ENCODE data around the gene KIAA0513. TPM values are rescaled to one million over a fixed set of nuclear protein-coding genes. Genes with fewer than 3 reads are reported as not detected.
"Not testable (repeated sequence)": the region's sequence is repeated elsewhere in the genome, so short reads cannot be mapped to it uniquely, and the experiment has no call there.

The KIAA0513 gene
- total RNA-seq, 1 donor from 2014 or later: 11.9 TPM

DNA sequence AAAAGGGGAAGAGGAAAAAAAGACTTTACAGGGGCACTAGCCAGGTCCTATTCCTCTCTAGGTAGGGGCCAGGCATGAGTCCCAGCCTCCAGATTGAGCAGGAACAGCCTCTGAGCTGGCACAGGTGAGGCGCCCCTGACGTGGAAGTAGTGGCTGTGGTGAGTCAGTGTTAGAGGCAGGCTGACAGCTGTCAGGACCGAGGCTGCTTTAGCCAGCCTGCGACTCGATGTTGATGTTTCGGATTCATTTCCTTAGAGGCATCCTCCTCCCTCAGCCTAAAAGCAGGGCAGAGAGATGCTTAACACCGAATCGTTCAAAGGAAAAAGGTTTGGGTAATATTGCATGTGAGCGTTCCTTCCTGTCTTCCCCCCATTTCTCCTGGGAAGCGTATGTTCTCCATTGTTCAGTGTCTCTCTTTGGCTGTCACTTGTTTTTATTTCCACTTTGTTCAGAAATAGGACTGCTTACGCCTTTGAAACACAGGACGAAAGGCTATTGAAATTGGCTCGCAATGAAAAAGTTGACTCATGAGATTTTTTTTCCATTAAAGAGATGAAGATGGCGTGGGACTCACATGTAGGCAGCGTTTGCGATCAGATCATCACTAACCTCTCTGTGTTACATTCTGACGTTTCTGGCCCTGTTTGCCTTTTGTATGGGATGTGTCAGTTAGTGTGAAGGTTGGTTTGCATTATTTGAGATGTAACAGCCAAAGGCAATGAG lies 1.3 kb downstream of the KIAA0513 start:
- DNase-seq (ENCODE audit: low read depth): peak; percentile 76

DNA sequence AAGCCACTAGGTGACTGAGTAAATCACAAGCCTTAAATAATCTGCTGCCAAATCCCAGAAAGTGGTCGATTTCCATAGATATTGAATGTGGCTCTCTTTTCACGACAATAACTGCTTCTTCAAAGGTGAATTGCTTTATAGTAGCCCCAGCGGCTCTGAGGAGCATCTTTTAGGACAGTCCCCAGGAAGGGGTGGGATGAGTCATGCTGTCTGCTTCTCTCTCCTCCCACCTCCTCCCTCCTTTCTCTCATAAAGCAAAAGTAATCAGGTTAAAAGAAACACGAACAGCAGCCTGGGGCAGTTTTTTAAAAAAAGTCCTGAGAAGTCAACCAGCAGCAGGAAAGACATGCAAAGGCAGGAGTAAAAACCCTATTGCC lies 1.8 kb downstream of the KIAA0513 start:
- DNase-seq (ENCODE audit: low read depth): no peak

DNA sequence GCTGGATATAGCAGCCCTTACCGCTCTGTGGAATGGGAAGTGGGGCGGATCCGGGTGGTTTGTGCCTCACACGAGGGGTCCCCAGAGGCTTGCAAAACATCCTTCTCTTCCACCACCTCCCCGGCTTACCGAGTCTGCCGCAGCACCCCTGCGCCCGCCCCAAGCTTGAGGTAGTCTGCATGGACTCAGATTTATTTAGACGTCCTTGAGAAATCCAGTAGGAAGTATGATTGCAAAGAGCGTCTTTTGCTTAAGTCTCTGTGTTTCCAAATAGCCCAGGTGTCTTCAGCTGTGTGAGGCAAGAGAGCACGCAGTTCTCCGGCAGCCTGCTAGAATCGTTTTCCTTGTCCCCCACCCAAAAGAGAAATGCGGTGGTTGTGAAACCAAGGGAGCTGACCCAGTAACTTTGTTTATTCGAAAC lies 2.4 kb downstream of the KIAA0513 start:
- no peak for DNase-seq (ENCODE audit: low read depth)

DNA sequence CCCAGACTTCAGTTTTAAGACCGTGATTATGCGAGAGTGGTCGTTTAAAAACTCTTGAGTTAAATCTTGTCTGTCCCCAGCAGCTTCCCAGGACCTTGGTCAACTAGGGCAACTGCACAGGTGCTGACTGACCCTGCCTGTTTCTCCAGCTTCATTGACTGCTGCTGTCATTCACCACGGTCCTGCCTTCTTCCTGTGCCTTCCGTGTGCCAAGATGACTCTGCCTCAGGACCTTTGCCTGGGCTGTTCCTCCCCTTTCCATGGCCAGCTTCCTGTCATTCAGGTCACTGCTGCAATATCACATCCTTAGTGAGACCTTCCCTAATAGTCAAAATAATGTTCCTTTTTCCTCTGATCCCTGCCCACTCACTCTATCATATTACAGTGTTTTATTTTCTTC lies 3.9 kb downstream of the KIAA0513 start:
- DNase-seq (ENCODE audit: low read depth): no peak

DNA sequence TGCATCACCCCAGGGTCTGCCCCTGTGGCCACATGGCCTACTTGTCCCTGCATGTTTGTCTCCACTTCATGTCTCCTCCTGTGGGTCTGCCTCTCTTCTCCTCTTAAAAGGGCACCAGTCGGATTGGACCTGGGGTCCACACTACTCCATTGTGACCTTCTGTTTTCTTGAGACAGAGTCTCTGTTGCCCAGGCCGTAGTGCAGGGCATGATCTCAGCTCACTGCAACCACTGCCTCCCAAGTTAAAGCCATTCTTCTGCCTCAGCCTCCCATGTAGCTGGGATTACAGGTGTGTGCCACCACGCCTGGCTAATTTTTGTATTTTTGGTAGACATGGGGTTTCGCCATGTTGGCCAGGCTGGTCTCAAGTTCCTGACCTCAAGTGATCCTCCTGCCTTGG lies 4.6 kb downstream of the KIAA0513 start:
- not testable (repeated sequence) for DNase-seq (ENCODE audit: low read depth)

- no peak for DNase-seq (ENCODE audit: low read depth)
These were observed 5.6 kb downstream of the KIAA0513 start for GRCh38 chr16:85033171-85033570.

- no peak for DNase-seq (ENCODE audit: low read depth)
These were observed 7.2 kb downstream of the KIAA0513 start for GRCh38 chr16:85034591-85035433.

GRCh38 chr16:85036236-85037049 lies 8.8 kb downstream of the KIAA0513 start:
- DNase-seq (ENCODE audit: low read depth): no peak

- DNase-seq (ENCODE audit: low read depth): peak; percentile 57
These were observed 9.4 kb downstream of the KIAA0513 start for GRCh38 chr16:85037050-85037410.

DNA sequence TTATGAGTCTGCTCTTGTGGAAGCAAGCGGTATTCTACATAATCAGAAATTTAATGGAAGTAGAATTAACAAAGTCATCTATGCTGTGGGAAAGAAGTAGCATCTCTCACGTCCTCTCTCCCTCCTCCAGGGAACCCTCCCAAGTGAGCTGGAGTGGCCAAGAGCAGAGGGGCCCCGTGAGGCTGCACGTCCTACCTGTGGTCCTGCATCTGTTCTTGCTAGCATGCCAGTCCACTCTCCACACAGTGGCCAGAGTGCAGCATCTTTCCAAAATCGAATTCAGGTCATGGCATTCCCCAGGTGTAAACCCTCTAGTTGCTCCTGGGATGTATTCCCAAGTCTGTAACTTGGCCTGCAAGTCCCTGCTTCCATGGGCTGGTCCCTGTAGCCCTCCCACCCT lies 10.1 kb downstream of the KIAA0513 start:
- no peak for DNase-seq (ENCODE audit: low read depth)

- no peak for DNase-seq (ENCODE audit: low read depth)
These were observed 13.1 kb downstream of the KIAA0513 start for GRCh38 chr16:85040685-85041084.

GRCh38 chr16:85041219-85042166 lies 13.9 kb downstream of the KIAA0513 start:
- DNase-seq (ENCODE audit: low read depth): no peak

GRCh38 chr16:85042167-85042526 lies 14.6 kb downstream of the KIAA0513 start:
- DNase-seq (ENCODE audit: low read depth): no peak

- no peak for DNase-seq (ENCODE audit: low read depth)
These were observed 15.0 kb downstream of the KIAA0513 start for GRCh38 chr16:85042606-85043005.

- no peak for DNase-seq (ENCODE audit: low read depth)
These were observed 17.5 kb downstream of the KIAA0513 start for GRCh38 chr16:85045077-85045476.

- DNase-seq (ENCODE audit: low read depth): no peak
These were observed 18.3 kb downstream of the KIAA0513 start for GRCh38 chr16:85045641-85046471.

DNA sequence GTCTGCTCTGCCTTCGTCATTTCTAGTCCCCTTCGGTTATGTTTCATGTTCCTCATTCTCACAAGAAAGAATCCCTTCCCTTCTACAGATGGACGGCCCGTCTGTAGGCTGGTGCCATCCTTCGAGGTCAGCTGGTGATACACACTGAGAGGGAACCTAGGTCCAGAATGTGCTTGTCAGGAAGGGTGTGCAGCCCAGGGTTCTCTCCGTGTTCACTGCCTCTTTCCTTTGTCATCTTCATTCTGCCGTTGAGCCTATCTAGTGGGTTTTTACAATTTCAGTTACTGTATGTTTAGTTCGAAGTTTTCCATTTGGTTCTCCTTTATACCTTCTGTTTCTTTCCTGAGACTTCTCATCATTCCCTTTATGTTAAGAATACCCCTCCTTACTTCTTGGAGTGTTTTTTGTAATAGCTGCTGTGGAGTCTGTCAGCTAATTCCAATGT lies 18.9 kb downstream of the KIAA0513 start:
- DNase-seq (ENCODE audit: low read depth): no peak

DNA sequence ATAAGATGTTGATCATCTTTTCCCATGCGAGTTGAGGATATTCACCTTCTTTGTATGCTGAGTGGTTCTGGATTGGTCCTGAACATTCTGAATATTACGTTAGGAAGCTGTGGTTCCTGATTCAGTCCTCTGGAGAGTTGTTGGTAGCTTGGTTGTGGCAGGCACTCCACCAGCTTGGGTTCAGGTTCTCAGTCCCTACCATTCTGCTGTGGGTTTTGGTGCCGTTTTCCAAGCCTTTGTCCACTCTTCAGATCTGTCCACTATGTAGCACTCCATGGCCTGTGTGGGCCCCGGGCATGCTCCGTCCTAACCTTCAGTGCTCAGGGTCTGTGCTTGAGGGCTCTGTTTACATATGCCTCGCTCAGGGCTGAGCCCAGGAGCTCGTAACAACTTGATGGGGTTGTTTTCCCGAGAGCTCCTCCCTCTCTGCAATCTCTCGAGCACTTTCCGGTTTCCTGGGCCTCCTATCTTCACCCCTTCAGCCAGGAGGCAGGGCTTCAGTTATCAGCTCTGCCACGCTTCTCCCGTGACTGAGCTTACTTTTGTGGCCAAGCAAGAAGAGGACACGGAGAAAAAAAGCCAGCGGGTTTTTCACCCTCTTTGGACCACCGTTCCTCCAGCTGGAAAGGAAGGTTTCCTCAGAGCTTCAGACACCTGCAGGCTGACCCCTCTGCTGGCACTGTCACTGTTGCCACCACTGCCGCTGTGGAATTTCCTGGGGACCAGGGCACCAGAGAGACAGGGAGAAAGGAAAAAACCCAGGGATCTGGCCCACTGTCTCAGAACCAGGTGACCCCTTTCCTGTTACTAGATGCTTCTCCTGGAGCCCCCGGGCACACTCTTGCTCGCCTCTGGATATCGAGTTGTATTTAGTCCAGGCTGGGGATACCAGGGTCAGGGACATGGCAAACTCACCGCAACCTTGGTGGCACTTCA lies 19.6 kb downstream of the KIAA0513 start:
- DNase-seq (ENCODE audit: low read depth): no peak

Data from myocyte (in vitro differentiated cells).